HFFc6 (cell line): ENCODE results near the gene PTGS2. TPM values are rescaled to one million over a fixed set of nuclear protein-coding genes. Genes with fewer than 3 reads are reported as not detected.
A peak's percentile ranks its signal among the peaks of the same experiment; 100 is the strongest.
"Not testable (repeated sequence)": the region's sequence is repeated elsewhere in the genome, so short reads cannot be mapped to it uniquely, and the experiment has no call there.

ENCODE experiments used
- DNase-seq: peaks from one replicate; pipeline ENCODE4 v3.0.0-alpha.2; 2018
- H3K27ac Mint-ChIP-seq: 2 replicates; pipeline ENCODE4 v1.8.0; 2020; ENCODE audit warnings: mild to moderate bottlenecking, mixed read lengths
- H3K27me3 Mint-ChIP-seq: 2 replicates; pipeline ENCODE4 v1.8.0; 2021; ENCODE audit warnings: mild to moderate bottlenecking, moderate library complexity, mixed read lengths; ENCODE audit not compliant: insufficient read depth
- H3K36me3 Mint-ChIP-seq: 2 replicates; pipeline ENCODE4 v1.8.0; 2021; ENCODE audit warnings: low read depth, mixed read lengths
- H3K4me1 Mint-ChIP-seq: 2 replicates; pipeline ENCODE4 v1.8.0; 2020; ENCODE audit warnings: low read depth, mixed read lengths
- H3K4me3 Mint-ChIP-seq: 2 replicates; pipeline ENCODE4 v1.8.0; 2020; ENCODE audit warnings: mild to moderate bottlenecking, moderate library complexity, mixed read lengths
- H3K9me3 Mint-ChIP-seq: 2 replicates; pipeline ENCODE4 v1.8.0; 2020; ENCODE audit warnings: mild to moderate bottlenecking, mixed read lengths
- total RNA-seq, 6 experiments: library from RNA; stranded (reverse); fragmentation: NEBNext Ultra II Directional; extraction: Animal tissue kit (Norgen Biotek cat#: 25700); gene quantifications; 2 replicates in 1 of 6; 3 replicates in 5 of 6; pipeline ENCODE4 v1.2.3, GENCODE V29; 2021
- TF ChIP-seq, protein P1 (sequence below): fragments of 200-600 bp; sonication (generic); IDR thresholded peaks from 2 replicates; pipeline ENCODE4 v1.5.0; 2021; ENCODE audit warnings: antibody characterized with exemption, mild to moderate bottlenecking

PTGS2 gene
- total RNA-seq, 6 experiments from 2014 or later, result 59.2 to 176 (median 70.3) TPM

DNA sequence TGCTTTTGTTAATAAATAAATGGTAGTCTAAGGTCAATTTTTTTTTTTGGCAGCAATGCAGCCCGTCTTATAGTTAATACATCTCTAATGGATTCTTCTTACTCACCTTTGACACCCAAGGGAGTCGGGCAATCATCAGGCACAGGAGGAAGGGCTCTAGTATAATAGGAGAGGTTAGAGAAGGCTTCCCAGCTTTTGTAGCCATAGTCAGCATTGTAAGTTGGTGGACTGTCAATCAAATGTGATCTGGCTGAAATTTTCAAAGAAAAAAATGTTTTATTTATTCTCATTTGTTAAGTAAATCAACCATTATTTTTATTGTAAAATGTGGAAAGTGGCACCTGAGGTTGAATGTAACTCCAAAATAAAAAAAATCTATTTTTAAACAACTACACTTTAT lies 2.1 kb downstream of the PTGS2 start:
- peak overlapping the region; percentile 50 for H3K27ac Mint-ChIP-seq
- H3K27me3 Mint-ChIP-seq, result peaks cover 6% of the 10 kb centered on the region
- TF ChIP-seq, protein P1, sequence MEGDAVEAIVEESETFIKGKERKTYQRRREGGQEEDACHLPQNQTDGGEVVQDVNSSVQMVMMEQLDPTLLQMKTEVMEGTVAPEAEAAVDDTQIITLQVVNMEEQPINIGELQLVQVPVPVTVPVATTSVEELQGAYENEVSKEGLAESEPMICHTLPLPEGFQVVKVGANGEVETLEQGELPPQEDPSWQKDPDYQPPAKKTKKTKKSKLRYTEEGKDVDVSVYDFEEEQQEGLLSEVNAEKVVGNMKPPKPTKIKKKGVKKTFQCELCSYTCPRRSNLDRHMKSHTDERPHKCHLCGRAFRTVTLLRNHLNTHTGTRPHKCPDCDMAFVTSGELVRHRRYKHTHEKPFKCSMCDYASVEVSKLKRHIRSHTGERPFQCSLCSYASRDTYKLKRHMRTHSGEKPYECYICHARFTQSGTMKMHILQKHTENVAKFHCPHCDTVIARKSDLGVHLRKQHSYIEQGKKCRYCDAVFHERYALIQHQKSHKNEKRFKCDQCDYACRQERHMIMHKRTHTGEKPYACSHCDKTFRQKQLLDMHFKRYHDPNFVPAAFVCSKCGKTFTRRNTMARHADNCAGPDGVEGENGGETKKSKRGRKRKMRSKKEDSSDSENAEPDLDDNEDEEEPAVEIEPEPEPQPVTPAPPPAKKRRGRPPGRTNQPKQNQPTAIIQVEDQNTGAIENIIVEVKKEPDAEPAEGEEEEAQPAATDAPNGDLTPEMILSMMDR, result no peak
- peaks cover 33% of the 10 kb centered on the region for H3K36me3 Mint-ChIP-seq
- no peaks in the 10 kb centered on the region for H3K9me3 Mint-ChIP-seq
- H3K4me1 Mint-ChIP-seq, result peaks cover 55% of the 10 kb centered on the region
- H3K4me3 Mint-ChIP-seq, result peak overlapping the region; percentile 99
- no peak for DNase-seq

DNA sequence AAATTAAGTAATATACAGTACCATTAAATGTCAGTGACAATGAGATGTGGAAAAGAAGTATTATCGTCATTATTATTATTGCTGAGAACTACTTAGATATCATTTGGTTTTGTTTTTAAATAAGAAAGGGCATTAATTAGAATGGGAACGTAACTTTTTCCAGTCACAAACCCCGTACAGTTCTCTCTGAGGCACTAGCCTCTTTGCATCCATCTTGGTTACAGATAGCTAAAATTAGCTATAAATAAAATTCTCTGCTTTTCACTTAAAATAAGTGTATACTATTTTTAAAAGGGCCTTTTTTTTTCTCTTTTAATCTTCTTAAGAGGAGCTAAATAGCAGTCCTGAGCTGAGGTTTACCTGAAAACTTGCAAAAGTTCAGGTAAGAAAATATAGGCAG lies 7.6 kb downstream of the PTGS2 start:
- TF ChIP-seq, protein P1, result no peak
- no peaks in the 10 kb centered on the region for H3K9me3 Mint-ChIP-seq
- H3K4me3 Mint-ChIP-seq, result no peak overlapping the region
- H3K4me1 Mint-ChIP-seq, result peaks cover 15% of the 10 kb centered on the region
- DNase-seq, result no peak
- peaks cover 24% of the 10 kb centered on the region for H3K36me3 Mint-ChIP-seq
- H3K27ac Mint-ChIP-seq, result peak overlapping the region; percentile 29; the same call in 1 of the 2 replicates
- H3K27me3 Mint-ChIP-seq, result peaks cover 7% of the 10 kb centered on the region; the same call in 1 of the 2 replicates

DNA sequence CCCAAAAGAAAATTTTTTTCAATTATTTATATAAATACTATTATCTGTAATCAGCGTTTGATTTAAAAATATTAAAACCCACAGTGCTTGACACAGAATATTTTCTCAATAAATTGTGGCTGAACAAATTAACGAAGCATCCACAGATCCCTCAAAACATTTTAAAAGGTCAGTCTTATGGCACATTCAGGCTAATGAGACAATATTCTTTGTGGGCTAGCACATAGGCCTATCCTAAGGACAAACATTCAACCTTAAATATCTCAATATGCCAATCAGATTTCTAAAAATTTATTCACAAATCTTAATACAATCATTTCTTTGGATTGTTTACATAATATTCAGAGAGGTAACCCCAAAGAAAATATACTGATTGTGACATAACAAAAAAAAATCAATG lies 8.1 kb downstream of the PTGS2 start:
- peaks cover 24% of the 10 kb centered on the region for H3K36me3 Mint-ChIP-seq
- DNase-seq, result no peak
- H3K9me3 Mint-ChIP-seq, result no peaks in the 10 kb centered on the region
- TF ChIP-seq, protein P1, result no peak
- peaks cover 7% of the 10 kb centered on the region; the same call in 1 of the 2 replicates for H3K27me3 Mint-ChIP-seq
- H3K27ac Mint-ChIP-seq, result no peak overlapping the region
- H3K4me1 Mint-ChIP-seq, result peaks cover 11% of the 10 kb centered on the region
- H3K4me3 Mint-ChIP-seq, result no peak overlapping the region

DNA sequence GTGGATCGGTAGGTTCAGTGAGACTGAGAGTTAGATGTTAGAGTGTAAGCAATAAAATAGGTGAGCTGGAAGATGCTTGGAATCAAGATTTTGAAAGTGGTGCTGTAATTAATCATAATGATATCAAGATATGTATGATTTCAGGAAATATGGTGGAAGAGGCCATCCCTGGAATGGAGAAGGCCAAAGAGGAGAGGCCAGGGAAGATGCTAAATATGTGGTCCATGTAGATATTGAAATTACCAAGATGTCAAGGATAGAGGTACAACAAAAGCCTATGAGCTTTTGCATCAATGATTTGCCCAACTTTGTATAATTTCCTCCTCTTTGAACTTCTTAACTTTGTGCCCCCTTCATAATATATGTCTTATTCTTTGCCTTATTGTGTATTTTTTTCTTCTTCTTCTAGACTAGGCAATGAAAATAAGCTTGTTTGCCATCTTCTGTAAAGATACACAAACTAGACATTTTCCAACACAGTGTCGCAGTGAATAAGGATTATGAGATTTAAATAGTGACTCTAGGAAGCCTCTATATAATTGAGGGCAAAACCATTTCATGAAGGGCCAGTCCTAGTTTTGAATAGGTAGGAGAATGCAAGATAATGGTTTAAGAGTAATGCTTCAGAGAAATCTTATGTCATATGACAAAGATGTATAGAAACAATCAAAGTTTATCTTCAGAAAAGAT lies 8.9 kb downstream of the PTGS2 start:
- Mint-ChIP-seq H3K9me3 (no peaks in the 10 kb centered on the region), H3K4me3 (no peak overlapping the region), H3K4me1 (peaks cover 8% of the 10 kb centered on the region), H3K27me3 (peaks cover 7% of the 10 kb centered on the region; the same call in 1 of the 2 replicates), H3K36me3 (peaks cover 21% of the 10 kb centered on the region), H3K27ac (peak overlapping the region; percentile 22)
- DNase-seq, result no peak
- TF ChIP-seq, protein P1, result no peak

DNA sequence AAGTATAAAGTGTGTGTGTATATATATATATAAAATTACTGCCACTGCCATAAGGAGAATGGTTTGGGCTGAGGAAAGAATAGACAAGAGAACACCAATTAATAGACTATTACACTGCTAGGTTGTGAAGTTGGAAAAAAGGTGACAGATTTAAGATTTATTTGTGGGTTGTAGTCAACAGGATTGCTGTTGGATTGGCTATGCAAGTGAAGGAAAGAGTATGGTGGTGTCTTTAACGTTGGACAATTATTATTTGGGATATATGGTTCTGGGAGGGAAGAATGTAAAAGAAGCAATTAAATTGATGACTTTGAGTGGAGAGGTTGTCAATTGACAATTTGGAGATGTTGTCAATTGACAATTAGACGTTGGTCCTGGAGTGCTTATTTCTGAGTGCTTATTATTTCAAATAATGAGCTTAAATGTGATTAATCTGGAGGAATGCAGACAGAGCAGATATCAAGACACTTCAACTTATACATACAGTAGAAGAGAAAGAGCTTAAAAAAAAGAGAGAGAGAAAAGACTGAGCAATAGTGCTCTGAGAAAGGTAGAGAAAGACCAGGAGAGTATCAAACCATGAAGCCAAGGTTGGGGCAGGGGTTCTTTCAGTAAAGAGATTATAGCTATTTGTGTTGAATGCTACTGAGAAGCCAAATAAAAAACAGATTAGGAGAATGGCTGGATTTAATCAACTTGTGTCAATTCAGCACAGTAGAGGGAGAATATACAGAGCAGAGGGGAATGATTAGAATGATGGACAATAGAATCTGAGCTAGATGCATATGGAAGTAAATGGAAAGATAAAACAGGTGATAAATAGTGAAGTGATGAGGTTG lies 9.7 kb downstream of the PTGS2 start:
- H3K27ac Mint-ChIP-seq, result peak overlapping the region; percentile 22
- TF ChIP-seq, protein P1, result no peak
- peaks cover 18% of the 10 kb centered on the region for H3K36me3 Mint-ChIP-seq
- H3K4me1 Mint-ChIP-seq, result peaks cover under 1% of the 10 kb centered on the region; the same call in 1 of the 2 replicates
- no peaks in the 10 kb centered on the region for H3K9me3 Mint-ChIP-seq
- peaks cover 7% of the 10 kb centered on the region; the same call in 1 of the 2 replicates for H3K27me3 Mint-ChIP-seq
- H3K4me3 Mint-ChIP-seq, result no peak overlapping the region
- no peak for DNase-seq

DNA sequence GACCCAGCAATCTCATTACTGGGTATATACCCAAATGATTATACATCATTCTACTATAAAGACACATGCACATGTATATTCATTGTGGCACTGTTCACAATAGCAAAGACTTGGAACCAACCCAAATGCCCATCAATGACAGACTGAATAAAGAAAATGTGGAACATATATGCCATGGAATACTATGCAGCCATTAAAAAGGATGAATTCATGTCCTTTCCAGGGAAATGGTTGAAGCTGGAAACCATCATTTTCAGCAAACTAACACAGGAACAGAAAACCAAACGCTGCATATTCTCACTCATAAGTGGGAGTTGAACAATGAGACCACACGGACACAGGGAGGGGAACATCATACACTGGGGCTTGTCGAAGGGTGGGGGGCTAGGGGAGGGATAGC lies 10.4 kb downstream of the PTGS2 start:
- H3K27me3 Mint-ChIP-seq, H3K4me1 Mint-ChIP-seq, H3K4me3 Mint-ChIP-seq, H3K9me3 Mint-ChIP-seq, DNase-seq: not testable (repeated sequence)
- peaks cover 18% of the 10 kb centered on the region for H3K36me3 Mint-ChIP-seq
- H3K27ac Mint-ChIP-seq, result peak overlapping the region; percentile 18; the same call in 1 of the 2 replicates

DNA sequence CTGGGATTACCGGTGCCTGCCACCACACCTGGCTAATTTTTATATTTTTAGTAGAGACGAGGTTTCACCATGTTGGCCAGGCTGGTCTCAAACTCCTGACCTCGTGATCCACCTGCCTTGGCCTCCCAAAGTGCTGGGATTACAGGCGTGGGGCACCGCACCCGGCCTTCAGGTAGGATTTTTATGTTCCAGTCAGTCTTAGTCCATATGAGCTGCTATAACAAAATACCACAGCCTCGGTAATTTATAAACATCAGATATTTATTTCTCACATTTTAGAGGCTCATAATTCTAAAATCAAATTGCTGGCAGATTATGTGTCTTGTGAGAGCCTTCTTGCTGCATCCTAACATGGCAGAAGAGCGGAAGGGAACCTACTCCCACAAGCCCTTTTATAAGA lies 16.0 kb downstream of the PTGS2 start:
- not testable (repeated sequence) for H3K27ac Mint-ChIP-seq, DNase-seq, H3K27me3 Mint-ChIP-seq, H3K4me3 Mint-ChIP-seq, H3K9me3 Mint-ChIP-seq, H3K36me3 Mint-ChIP-seq
- H3K4me1 Mint-ChIP-seq, result peaks cover 23% of the 10 kb centered on the region
